ENCODE measurements around the gene VPS51. TPM values are rescaled to one million over a fixed set of nuclear protein-coding genes. Genes with fewer than 3 reads are reported as not detected.

VPS51 gene
- total RNA-seq, 1 experiment from 2014 or later: 89.5 TPM

DNA sequence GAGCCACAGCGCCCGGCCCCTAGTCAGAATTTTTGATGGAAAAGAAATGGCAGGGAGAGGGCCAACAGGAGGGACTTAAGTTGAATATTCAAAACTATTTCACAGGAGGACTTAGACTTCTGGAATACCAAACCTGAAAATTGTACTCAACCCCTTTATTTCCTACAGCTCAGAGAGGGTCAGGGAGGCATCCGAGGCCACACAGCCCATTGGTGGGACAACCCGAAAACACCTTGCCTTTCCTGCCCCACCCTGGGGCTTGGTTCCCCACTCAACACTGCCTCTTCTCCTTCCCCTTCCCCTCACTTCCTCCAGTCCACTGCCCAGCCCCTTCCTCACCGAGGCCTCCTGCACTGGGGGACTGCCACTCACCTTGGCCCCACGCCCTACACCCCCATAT lies 39.0 kb upstream of the VPS51 start:
- H3K9me2 ChIP-seq (ENCODE audit: insufficient read depth): no peaks in the 10 kb centered on the region
- H3K4me2 ChIP-seq (ENCODE audit: low read length): no peak overlapping the region
- no peaks in the 10 kb centered on the region for H3K27me3 ChIP-seq (ENCODE audit: insufficient read depth, low read length)
- TF ChIP-seq ZFX (IDR thresholded peaks at IDR 0.05): no peak
- TF ChIP-seq, protein P1, sequence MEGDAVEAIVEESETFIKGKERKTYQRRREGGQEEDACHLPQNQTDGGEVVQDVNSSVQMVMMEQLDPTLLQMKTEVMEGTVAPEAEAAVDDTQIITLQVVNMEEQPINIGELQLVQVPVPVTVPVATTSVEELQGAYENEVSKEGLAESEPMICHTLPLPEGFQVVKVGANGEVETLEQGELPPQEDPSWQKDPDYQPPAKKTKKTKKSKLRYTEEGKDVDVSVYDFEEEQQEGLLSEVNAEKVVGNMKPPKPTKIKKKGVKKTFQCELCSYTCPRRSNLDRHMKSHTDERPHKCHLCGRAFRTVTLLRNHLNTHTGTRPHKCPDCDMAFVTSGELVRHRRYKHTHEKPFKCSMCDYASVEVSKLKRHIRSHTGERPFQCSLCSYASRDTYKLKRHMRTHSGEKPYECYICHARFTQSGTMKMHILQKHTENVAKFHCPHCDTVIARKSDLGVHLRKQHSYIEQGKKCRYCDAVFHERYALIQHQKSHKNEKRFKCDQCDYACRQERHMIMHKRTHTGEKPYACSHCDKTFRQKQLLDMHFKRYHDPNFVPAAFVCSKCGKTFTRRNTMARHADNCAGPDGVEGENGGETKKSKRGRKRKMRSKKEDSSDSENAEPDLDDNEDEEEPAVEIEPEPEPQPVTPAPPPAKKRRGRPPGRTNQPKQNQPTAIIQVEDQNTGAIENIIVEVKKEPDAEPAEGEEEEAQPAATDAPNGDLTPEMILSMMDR (IDR thresholded peaks at IDR 0.05 in 2 of 3, conservative IDR thresholded peaks at IDR 0.05 in 1 of 3; ENCODE audit: borderline replicate concordance in 1 of 3, insufficient read depth in 1 of 3, low read depth in 2 of 3, low read length in 2 of 3): no peak
- TF ChIP-seq EGR1 (IDR thresholded peaks at IDR 0.05; ENCODE audit: low read depth): no peak
- TF ChIP-seq, protein P2, sequence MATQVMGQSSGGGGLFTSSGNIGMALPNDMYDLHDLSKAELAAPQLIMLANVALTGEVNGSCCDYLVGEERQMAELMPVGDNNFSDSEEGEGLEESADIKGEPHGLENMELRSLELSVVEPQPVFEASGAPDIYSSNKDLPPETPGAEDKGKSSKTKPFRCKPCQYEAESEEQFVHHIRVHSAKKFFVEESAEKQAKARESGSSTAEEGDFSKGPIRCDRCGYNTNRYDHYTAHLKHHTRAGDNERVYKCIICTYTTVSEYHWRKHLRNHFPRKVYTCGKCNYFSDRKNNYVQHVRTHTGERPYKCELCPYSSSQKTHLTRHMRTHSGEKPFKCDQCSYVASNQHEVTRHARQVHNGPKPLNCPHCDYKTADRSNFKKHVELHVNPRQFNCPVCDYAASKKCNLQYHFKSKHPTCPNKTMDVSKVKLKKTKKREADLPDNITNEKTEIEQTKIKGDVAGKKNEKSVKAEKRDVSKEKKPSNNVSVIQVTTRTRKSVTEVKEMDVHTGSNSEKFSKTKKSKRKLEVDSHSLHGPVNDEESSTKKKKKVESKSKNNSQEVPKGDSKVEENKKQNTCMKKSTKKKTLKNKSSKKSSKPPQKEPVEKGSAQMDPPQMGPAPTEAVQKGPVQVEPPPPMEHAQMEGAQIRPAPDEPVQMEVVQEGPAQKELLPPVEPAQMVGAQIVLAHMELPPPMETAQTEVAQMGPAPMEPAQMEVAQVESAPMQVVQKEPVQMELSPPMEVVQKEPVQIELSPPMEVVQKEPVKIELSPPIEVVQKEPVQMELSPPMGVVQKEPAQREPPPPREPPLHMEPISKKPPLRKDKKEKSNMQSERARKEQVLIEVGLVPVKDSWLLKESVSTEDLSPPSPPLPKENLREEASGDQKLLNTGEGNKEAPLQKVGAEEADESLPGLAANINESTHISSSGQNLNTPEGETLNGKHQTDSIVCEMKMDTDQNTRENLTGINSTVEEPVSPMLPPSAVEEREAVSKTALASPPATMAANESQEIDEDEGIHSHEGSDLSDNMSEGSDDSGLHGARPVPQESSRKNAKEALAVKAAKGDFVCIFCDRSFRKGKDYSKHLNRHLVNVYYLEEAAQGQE (IDR thresholded peaks at IDR 0.05; ENCODE audit: low read depth): no peak
- no peak for TF ChIP-seq EZH2 (IDR thresholded peaks at IDR 0.05)
- TF ChIP-seq SRF (IDR thresholded peaks at IDR 0.05; ENCODE audit: low read depth): no peak
- TF ChIP-seq FOSL1 (IDR thresholded peaks at IDR 0.05; ENCODE audit: low read depth): no peak
- TF ChIP-seq RAD21 (IDR thresholded peaks at IDR 0.05; ENCODE audit: low read depth): no peak
- no peak for TF ChIP-seq YY1 (IDR thresholded peaks at IDR 0.05; ENCODE audit: extremely low read depth, insufficient replicate concordance, low read depth, low read length)
- TF ChIP-seq SP1 (IDR thresholded peaks at IDR 0.05; ENCODE audit: low read depth): no peak
- TF ChIP-seq EZH2phosphoT487 (IDR thresholded peaks at IDR 0.05; ENCODE audit: borderline replicate concordance): no peak
- no peak for TF ChIP-seq TCF7L2 (IDR thresholded peaks at IDR 0.05; ENCODE audit: borderline replicate concordance, extremely low read depth, insufficient read depth, insufficient read length)
- H3K9ac ChIP-seq (ENCODE audit: low read length): no peak overlapping the region
- H3K27ac ChIP-seq (ENCODE audit: low read depth, low read length): no peak overlapping the region
- no peak for DNase-seq (ENCODE audit: low read depth, low spot score)
- ChIA-PET CTCF (no interaction called here), RAD21 (ENCODE audit: low non-redundant PET in 1 of 2, low total read pairs in 2 of 2, uncharacterized antibody in 2 of 2, unreplicated experiment in 2 of 2) (no interaction called here), POLR2A (no interaction called here)
- no TSS peak for BruUV-seq (replicated peaks)
- H2AFZ ChIP-seq (ENCODE audit: low read depth, low read length, poor library complexity, severe bottlenecking): no peak overlapping the region
- intact Hi-C loops (cut with micrococcal nuclease): no loop called here
- no peaks in the 10 kb centered on the region for H4K20me1 ChIP-seq (ENCODE audit: insufficient read depth)
- no peak overlapping the region for H3K4me3 ChIP-seq (replicated peaks in 1 of 2; ENCODE audit: low read depth in 1 of 2, low read length in 2 of 2)
- H3K36me3 ChIP-seq (ENCODE audit: control insufficient read depth in 1 of 2, insufficient read depth in 2 of 2, low read length in 2 of 2): no peaks in the 10 kb centered on the region
- H3K79me2 ChIP-seq (ENCODE audit: insufficient read depth, low read length): no peaks in the 10 kb centered on the region
- no peaks in the 10 kb centered on the region for H3K9me3 ChIP-seq (ENCODE audit: control insufficient read depth in 1 of 2, insufficient read depth in 1 of 2, low read depth in 1 of 2, low read length in 2 of 2)
- no peak for ATAC-seq
- no peaks in the 10 kb centered on the region for H3K4me1 ChIP-seq (ENCODE audit: control insufficient read depth in 1 of 2, insufficient read depth in 2 of 2, low read length in 2 of 2)

Measured in HCT116 (cell line).